ENCODE measurements around the gene VTCN1.

- no peak for TF ChIP-seq CTCF (IDR thresholded peaks at IDR 0.05)
- TF ChIP-seq POLR2A (IDR thresholded peaks at IDR 0.05), result no peak
- no peak for TF ChIP-seq POLR2AphosphoS5 (IDR thresholded peaks at IDR 0.05)
These were observed 44.7 kb downstream of the VTCN1 start for GRCh38 chr1:117166076-117166475.

Measured in prostate gland (tissue), 2 donors.